Central memory CD4-positive, alpha-beta T cell (primary cell): Measurements from ENCODE around the gene KRT78.

Experiments
- DNase-seq: peaks from one replicate; pipeline ENCODE4 v3.0.0; 2022

KRT78 gene

GRCh38 chr12:52794479-52795331 lies 54.1 kb downstream of the KRT78 start:
- no peak for DNase-seq

DNA sequence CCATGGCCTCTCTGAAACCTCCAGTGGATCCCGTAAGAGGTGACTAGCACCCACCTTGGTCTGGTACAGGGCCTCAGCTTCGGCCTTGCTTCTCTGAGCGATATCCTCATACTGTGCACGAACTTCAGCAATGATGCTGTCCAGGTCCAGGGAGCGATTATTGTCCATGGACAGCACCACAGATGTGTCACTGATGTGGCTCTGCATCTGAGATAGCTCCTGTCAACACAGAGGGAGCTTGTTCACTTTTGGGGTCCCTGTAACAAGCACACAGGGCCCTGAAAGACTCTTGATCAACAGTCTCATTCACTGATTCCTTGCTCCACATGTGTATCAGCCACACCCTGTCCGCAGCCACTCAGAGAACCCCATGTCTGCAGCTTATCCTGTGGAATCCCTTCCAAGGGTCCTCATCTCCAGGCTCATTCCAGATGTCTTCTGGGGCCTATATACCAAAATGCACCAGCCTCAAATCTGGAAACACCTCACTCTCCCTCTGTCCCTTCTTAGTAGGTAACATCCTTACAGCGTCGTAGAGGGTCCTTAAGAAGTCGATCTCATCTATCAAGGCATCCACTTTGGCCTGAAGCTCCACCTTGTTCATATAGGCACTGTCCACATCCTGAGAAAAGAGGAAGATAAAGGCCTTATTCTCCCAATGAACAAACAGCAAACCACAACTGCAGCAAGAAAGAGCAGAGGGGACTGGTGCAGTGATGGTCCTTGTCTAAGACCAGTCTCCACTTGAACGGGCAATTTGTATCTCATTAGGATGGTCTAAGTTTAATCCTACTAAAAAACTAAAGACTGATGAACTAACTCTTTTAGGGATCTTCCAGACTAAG lies 56.4 kb downstream of the KRT78 start:
- DNase-seq: no peak

- no peak for DNase-seq
Measured at GRCh38 chr12:52791271-52792184, 57.3 kb downstream of the KRT78 start.

GRCh38 chr12:52790427-52791270 lies 58.1 kb downstream of the KRT78 start:
- no peak for DNase-seq

DNA sequence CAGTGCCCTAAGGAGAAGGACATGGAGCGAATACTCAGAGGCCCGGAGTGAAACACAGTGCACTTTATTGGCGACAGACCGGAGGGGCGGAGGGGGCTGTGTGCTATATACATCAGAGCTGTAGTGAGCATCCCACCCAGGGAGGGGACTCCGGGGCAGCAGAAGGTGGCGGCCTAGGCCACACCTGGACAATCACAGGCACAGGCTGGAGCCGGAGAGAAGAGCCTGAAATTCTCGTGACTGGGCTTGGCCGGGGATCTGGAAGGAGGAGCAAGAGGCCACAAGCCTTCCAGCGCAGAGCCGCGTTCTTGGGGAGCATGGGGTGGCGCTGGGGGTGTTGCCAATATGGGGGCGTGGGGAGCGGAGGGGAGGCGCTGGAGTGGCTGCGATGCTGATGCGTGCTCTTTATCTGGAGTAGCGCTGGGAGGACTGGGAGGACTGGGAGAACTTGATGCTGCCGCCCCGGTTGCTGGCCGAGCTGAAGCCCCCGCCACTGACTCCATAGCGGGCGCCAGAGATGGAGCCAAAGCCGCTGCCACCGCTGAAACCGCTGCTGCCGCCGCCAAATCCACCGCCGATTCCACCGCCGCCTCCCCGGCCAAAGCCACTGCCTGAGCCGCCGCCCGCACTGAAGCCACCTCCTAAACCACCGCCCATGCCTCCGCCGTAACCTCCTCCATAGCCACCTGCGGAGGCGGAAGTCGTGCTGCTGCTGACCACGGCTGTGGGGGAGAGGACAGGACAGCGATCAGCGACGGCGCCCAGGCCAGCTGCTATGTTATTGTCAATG lies 59.0 kb downstream of the KRT78 start:
- DNase-seq: no peak

GRCh38 chr12:52788876-52789636 lies 59.7 kb downstream of the KRT78 start:
- DNase-seq: no peak

DNA sequence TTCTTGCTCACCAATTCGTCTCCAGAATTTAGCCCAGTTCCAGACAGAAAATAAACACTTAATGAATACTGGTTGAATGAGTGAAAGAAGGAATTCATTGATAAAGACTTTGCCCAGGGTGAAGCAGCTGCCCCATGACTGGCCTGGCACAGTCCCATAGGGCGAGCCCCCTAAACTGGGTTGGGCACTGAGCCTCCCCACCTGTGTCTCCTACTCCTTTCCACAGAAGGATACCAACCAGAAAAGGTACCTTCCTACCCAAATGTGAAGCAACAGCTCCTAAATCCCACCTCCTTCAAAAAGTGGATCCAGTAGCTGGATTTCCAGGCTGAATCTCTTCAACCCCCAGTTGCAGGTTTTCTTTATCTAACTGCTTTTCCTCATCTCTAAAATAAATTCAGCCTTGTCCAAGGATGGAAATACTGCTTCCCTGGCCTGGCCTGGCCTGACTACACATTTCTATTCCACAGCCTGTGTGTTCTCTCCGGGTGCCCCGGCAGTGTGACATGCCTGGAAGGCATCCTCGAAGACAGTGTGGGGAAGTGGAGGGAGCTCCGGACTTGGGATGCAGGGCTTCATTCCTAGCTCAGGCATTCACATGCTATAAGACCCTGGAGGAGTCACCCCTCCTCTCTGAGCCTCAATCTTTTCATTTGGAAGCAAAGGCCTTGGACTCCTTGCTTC lies 60.5 kb downstream of the KRT78 start:
- DNase-seq: no peak
